GM12875 (cell line): Measurements from ENCODE around the gene SIPA1L3.

ENCODE experiments used
- H3K4me3 ChIP-seq: one replicate; pipeline ENCODE4 v1.5.1; 2011; ENCODE audit warnings: low read depth, low read length, control low read depth
- CTCF ChIP-seq: IDR thresholded peaks from 2 replicates; pipeline ENCODE4 v1.5.1; 2011; ENCODE audit warnings: low read depth, mild to moderate bottlenecking, control low read depth, inconsistent platforms, low read length, moderate library complexity, borderline replicate concordance; ENCODE audit not compliant: insufficient read depth

The SIPA1L3 gene

GRCh38 chr19:38114651-38115050, 207.6 kb downstream of the SIPA1L3 start:
- TF ChIP-seq CTCF, result no peak
- no peak overlapping the region for H3K4me3 ChIP-seq

- no peak for TF ChIP-seq CTCF
These were observed 208.3 kb downstream of the SIPA1L3 start for GRCh38 chr19:38115271-38115802.

GRCh38 chr19:38118176-38118575, 211.2 kb downstream of the SIPA1L3 start:
- no peak overlapping the region for H3K4me3 ChIP-seq
- no peak for TF ChIP-seq CTCF

More at GRCh38 chr19:38115271-38115802, 208.3 kb downstream of the SIPA1L3 start:
- H3K4me3 ChIP-seq, result no peak overlapping the region

- H3K4me3 ChIP-seq, result no peak overlapping the region
- TF ChIP-seq CTCF, result no peak
These were observed 213.5 kb downstream of the SIPA1L3 start for GRCh38 chr19:38120471-38121025.

GRCh38 chr19:38122402-38123093, 215.5 kb downstream of the SIPA1L3 start:
- no peak for TF ChIP-seq CTCF
- no peak overlapping the region for H3K4me3 ChIP-seq

- TF ChIP-seq CTCF, result no peak
- H3K4me3 ChIP-seq, result no peak overlapping the region
These were observed 218.2 kb downstream of the SIPA1L3 start for GRCh38 chr19:38125238-38125637.

GRCh38 chr19:38130399-38130798, 223.4 kb downstream of the SIPA1L3 start:
- TF ChIP-seq CTCF, result no peak

More at GRCh38 chr19:38130399-38130798, 223.4 kb downstream of the SIPA1L3 start:
- H3K4me3 ChIP-seq, result no peak overlapping the region
